ENCODE measurements around the gene KRTAP5-1. TPM values are rescaled to one million over a fixed set of nuclear protein-coding genes. Genes with fewer than 3 reads are reported as not detected.

Gene KRTAP5-1
- polyA plus RNA-seq, 3 donors = 0.13 to 0.64 (median 0.48) TPM

GRCh38 chr11:1545432-1545831 lies 39.7 kb downstream of the KRTAP5-1 start:
- DNase-seq = no peak

GRCh38 chr11:1544536-1544935 lies 40.5 kb downstream of the KRTAP5-1 start:
- no peak for DNase-seq

GRCh38 chr11:1543606-1544263 lies 41.3 kb downstream of the KRTAP5-1 start:
- DNase-seq = no peak

- DNase-seq = no peak
Measured at GRCh38 chr11:1542267-1542666, 42.8 kb downstream of the KRTAP5-1 start.

GRCh38 chr11:1541474-1542204 lies 43.4 kb downstream of the KRTAP5-1 start:
- no peak for DNase-seq

- DNase-seq = no peak
Measured at GRCh38 chr11:1540074-1540473, 45.0 kb downstream of the KRTAP5-1 start.

GRCh38 chr11:1538153-1538552 lies 46.9 kb downstream of the KRTAP5-1 start:
- no peak for DNase-seq

- DNase-seq = no peak
Measured at GRCh38 chr11:1536065-1536843, 48.8 kb downstream of the KRTAP5-1 start.

GRCh38 chr11:1534682-1535081 lies 50.4 kb downstream of the KRTAP5-1 start:
- no peak for DNase-seq

Other genes with a start within 250 kb of the KRTAP5-1 start
- gene BRSK2, start 195.3 kb downstream of the KRTAP5-1 start, polyA plus RNA-seq (ENCODE audit: insufficient read length in 3 of 3) = 1 to 10 TPM in 2 of 3 donors, under 1 TPM in 1; 0.98 to 1.2 (median 1.1) TPM
- 10 to 100 TPM; 33.0 to 34.8 (median 33.0) TPM for gene MOB2, start 98.5 kb downstream of the KRTAP5-1 start, polyA plus RNA-seq (ENCODE audit: insufficient read length in 3 of 3)
- gene DUSP8, start 13.0 kb downstream of the KRTAP5-1 start, polyA plus RNA-seq (ENCODE audit: insufficient read length in 3 of 3) = 1 to 10 TPM; 3.0 to 4.0 (median 3.6) TPM
- under 1 TPM in 2 of 3 donors, not detected in 1; 0.25 to 0.42 TPM for gene KRTAP5-2, start 13.0 kb upstream of the KRTAP5-1 start, polyA plus RNA-seq (ENCODE audit: insufficient read length in 3 of 3)
- gene KRTAP5-3, start 23.2 kb upstream of the KRTAP5-1 start, polyA plus RNA-seq (ENCODE audit: insufficient read length in 3 of 3) = not detected
- gene KRTAP5-4, start 36.9 kb upstream of the KRTAP5-1 start, polyA plus RNA-seq (ENCODE audit: insufficient read length in 3 of 3) = not detected
- gene KRTAP5-5, start 44.5 kb upstream of the KRTAP5-1 start, polyA plus RNA-seq (ENCODE audit: insufficient read length in 3 of 3) = not detected
- not detected for gene KRTAP5-6, start 111.9 kb upstream of the KRTAP5-1 start, polyA plus RNA-seq (ENCODE audit: insufficient read length in 3 of 3)
- gene IFITM10, start 165.3 kb upstream of the KRTAP5-1 start, polyA plus RNA-seq (ENCODE audit: insufficient read length in 3 of 3) = under 1 TPM; 0.19 to 0.34 (median 0.31) TPM
- gene CTSD, start 178.6 kb upstream of the KRTAP5-1 start, polyA plus RNA-seq (ENCODE audit: insufficient read length in 3 of 3) = 100 to 1,000 TPM; 226 to 268 (median 263) TPM
- under 1 TPM; 0.24 to 0.40 (median 0.34) TPM for gene SYT8, start 249.7 kb upstream of the KRTAP5-1 start, polyA plus RNA-seq (ENCODE audit: insufficient read length in 3 of 3)

All from renal pelvis (tissue), 4 donors.